Activated T-cell treated with anti-CD3 and anti-CD28 coated beads, Interleukin-2, amount 50 U/mL, for 4 hours (primary cell): ENCODE data around the gene TBC1D21. TPM values are rescaled to one million over a fixed set of nuclear protein-coding genes. Genes with fewer than 3 reads are reported as not detected.
A peak's percentile ranks its signal among the peaks of the same experiment; 100 is the strongest.

Experiments
- ATAC-seq, 2 donors: fragments of 200-7000 bp; cut with Tn5 transposase; one replicate each; pipeline ENCODE4 v1.10.0; 2021
- DNase-seq: peaks from one replicate; pipeline ENCODE4 v3.0.0-alpha.2; 2020
- H3K27me3 Mint-ChIP-seq: one replicate; pipeline ENCODE4 v1.8.0; 2021; ENCODE audit warnings: low read depth, mixed read lengths
- H3K36me3 Mint-ChIP-seq: one replicate; pipeline ENCODE4 v1.8.0; 2022; ENCODE audit warnings: mixed read lengths; ENCODE audit not compliant: insufficient read depth
- H3K4me1 Mint-ChIP-seq: one replicate; pipeline ENCODE4 v1.8.0; 2021; ENCODE audit warnings: low read depth, mixed read lengths
- H3K4me3 Mint-ChIP-seq: one replicate; pipeline ENCODE4 v1.8.0; 2021; ENCODE audit warnings: mild to moderate bottlenecking, moderate library complexity, mixed read lengths
- H3K9me3 Mint-ChIP-seq: one replicate; pipeline ENCODE4 v1.8.0; 2021; ENCODE audit warnings: mixed read lengths
- total RNA-seq, 3 donors: library from RNA; stranded (reverse); gene quantifications; one replicate each; pipeline ENCODE4 v1.2.1, GENCODE V29; 2021

Gene TBC1D21
- total RNA-seq, 3 donors from 2014 or later = not detected

- Mint-ChIP-seq H3K36me3 (no peaks in the 10 kb centered on the region), H3K4me1 (no peaks in the 10 kb centered on the region), H3K9me3 (no peaks in the 10 kb centered on the region), H3K4me3 (no peak overlapping the region), H3K27me3 (peaks cover 10% of the 10 kb centered on the region)
- ATAC-seq (no peak), DNase-seq (no peak)
Measured at GRCh38 chr15:73889053-73889761, 15.8 kb downstream of the TBC1D21 start.

- Mint-ChIP-seq H3K4me1 (no peaks in the 10 kb centered on the region), H3K4me3 (no peak overlapping the region), H3K27me3 (peaks cover 10% of the 10 kb centered on the region), H3K9me3 (no peaks in the 10 kb centered on the region), H3K36me3 (no peaks in the 10 kb centered on the region)
- ATAC-seq (no peak), DNase-seq (no peak)
Measured at GRCh38 chr15:73889762-73890124, 16.4 kb downstream of the TBC1D21 start.

- H3K4me1 Mint-ChIP-seq = no peaks in the 10 kb centered on the region
- H3K4me3 Mint-ChIP-seq = no peak overlapping the region
- DNase-seq = no peak
- no peaks in the 10 kb centered on the region for H3K9me3 Mint-ChIP-seq
- H3K27me3 Mint-ChIP-seq = peaks cover 10% of the 10 kb centered on the region
- no peak for ATAC-seq
- no peaks in the 10 kb centered on the region for H3K36me3 Mint-ChIP-seq
Measured at GRCh38 chr15:73891328-73892315, 18.3 kb downstream of the TBC1D21 start.

GRCh38 chr15:73892446-73893226 lies 19.3 kb downstream of the TBC1D21 start:
- Mint-ChIP-seq H3K27me3 (peaks cover 10% of the 10 kb centered on the region), H3K9me3 (no peaks in the 10 kb centered on the region), H3K36me3 (no peaks in the 10 kb centered on the region), H3K4me3 (no peak overlapping the region), H3K4me1 (no peaks in the 10 kb centered on the region)
- no peak for ATAC-seq
- no peak for DNase-seq

DNA sequence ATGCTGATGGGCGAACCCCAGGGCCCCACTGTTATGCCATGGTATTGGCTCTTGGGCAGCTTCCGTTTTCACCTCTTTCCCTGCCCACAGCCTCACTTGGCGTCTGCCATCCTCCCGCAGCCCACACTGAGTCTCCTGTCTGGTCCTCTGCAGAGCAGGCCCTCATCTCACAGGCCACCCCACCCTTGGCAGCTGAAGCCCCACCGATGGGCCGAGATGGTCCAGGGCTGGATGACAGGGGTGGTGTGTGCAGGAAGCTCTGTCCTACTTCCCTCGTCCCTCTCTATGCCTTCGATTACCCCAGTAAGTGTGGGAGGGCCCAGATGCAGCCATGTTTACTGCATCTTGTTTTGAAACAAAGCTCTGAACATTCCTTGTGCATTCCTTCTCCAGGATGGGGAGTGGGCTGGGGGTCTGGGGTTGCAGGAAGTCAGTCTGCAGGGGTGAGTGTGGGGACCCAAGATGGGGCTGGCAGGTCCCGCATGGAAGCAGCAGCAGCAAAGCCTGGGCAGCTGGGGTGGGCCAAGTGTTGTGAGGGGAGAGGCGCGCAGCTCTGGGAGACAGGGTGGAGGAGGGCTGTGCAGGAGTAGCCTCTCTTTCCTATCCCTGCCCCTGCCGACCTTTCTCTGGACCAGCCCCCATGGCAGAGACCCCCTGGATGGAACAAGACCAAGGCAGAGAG lies 20.9 kb downstream of the TBC1D21 start:
- Mint-ChIP-seq H3K9me3 (no peaks in the 10 kb centered on the region), H3K4me1 (no peaks in the 10 kb centered on the region), H3K27me3 (peaks cover 8% of the 10 kb centered on the region), H3K4me3 (no peak overlapping the region), H3K36me3 (peaks cover under 1% of the 10 kb centered on the region)
- no peak for ATAC-seq
- no peak for DNase-seq

DNA sequence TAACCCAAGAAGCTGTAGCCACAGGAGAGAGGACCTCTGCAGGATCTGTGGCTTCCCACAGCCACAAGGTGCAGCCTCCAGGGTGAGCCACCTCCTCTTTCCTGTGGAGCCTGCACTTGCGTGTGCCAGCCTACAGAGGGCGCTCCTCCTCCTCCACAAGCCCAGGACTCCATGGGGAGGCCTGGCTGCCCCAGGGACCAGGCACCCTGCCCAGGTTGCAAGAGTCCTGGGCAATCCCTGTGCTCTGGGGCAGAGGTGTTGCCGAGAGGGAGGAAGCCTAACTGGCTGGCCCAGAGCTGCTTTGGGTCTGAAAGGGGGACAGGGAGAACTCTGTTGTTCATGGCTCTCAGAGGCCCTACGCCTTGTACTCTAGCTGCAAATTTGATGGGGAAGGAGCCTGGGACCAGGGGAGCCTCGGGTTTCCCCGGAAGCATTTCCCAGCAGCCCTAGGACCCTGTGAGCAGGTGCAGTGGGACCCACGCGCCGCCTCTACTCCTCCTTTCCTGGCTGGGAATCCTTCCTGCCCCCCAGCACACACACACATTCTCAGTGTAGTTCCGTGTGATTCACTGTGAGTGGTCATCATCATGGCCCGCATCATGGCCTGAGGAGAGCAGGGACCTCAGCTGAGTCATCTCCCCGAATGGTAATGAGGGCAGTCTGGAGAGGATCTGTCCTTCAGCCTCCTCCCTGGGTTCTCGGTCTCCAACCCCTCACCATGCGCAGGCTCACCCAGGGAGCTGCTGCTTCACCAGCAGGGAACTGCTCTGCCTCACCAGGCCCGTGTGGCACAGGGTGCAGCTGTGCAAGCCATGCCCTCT lies 24.3 kb downstream of the TBC1D21 start:
- H3K27me3 Mint-ChIP-seq = no peaks in the 10 kb centered on the region
- H3K9me3 Mint-ChIP-seq = no peaks in the 10 kb centered on the region
- no peaks in the 10 kb centered on the region for H3K4me1 Mint-ChIP-seq
- peak; percentile 79 to 93 for ATAC-seq
- peak; percentile 29 for DNase-seq
- H3K4me3 Mint-ChIP-seq = no peak overlapping the region
- H3K36me3 Mint-ChIP-seq = peaks cover 1% of the 10 kb centered on the region

GRCh38 chr15:73899197-73900094 lies 26.1 kb downstream of the TBC1D21 start:
- Mint-ChIP-seq H3K9me3 (no peaks in the 10 kb centered on the region), H3K27me3 (no peaks in the 10 kb centered on the region), H3K4me3 (no peak overlapping the region), H3K4me1 (no peaks in the 10 kb centered on the region), H3K36me3 (peaks cover 1% of the 10 kb centered on the region)
- no peak for ATAC-seq
- no peak for DNase-seq

- ATAC-seq = no peak
- peaks cover 3% of the 10 kb centered on the region for H3K36me3 Mint-ChIP-seq
- H3K4me3 Mint-ChIP-seq = no peak overlapping the region
- H3K9me3 Mint-ChIP-seq = no peaks in the 10 kb centered on the region
- no peak for DNase-seq
- H3K27me3 Mint-ChIP-seq = no peaks in the 10 kb centered on the region
- H3K4me1 Mint-ChIP-seq = no peaks in the 10 kb centered on the region
Measured at GRCh38 chr15:73900095-73900712, 26.8 kb downstream of the TBC1D21 start.

GRCh38 chr15:73901126-73901810 lies 27.9 kb downstream of the TBC1D21 start:
- Mint-ChIP-seq H3K9me3 (no peaks in the 10 kb centered on the region), H3K27me3 (no peaks in the 10 kb centered on the region), H3K4me3 (no peak overlapping the region), H3K36me3 (peaks cover 3% of the 10 kb centered on the region), H3K4me1 (no peaks in the 10 kb centered on the region)
- ATAC-seq (no peak), DNase-seq (no peak)

GRCh38 chr15:73902121-73903020 lies 29.0 kb downstream of the TBC1D21 start:
- Mint-ChIP-seq H3K9me3 (no peaks in the 10 kb centered on the region), H3K27me3 (no peaks in the 10 kb centered on the region), H3K36me3 (peaks cover 3% of the 10 kb centered on the region), H3K4me1 (no peaks in the 10 kb centered on the region), H3K4me3 (no peak overlapping the region)
- no peak for ATAC-seq
- DNase-seq = no peak
